KMS-11 (cell line): ENCODE data around the gene PRR15L.

ENCODE experiments used
- H2AFZ ChIP-seq: fragments of 200-600 bp; sonication (generic); 2 replicates; pipeline ENCODE4 v1.6.1; 2016; ENCODE audit warnings: antibody characterized with exemption, mixed run types, low read depth
- H3K27ac ChIP-seq: fragments of 200-600 bp; sonication (generic); 2 replicates; pipeline ENCODE4 v1.6.1; 2016; ENCODE audit warnings: mild to moderate bottlenecking, mixed run types
- H3K27me3 ChIP-seq: fragments of 200-600 bp; sonication (generic); 2 replicates; pipeline ENCODE4 v1.6.1; 2017; ENCODE audit warnings: mild to moderate bottlenecking, low read depth, mixed run types, moderate library complexity; ENCODE audit not compliant: insufficient read depth
- H3K36me3 ChIP-seq: fragments of 200-600 bp; sonication (generic); 2 replicates; pipeline ENCODE4 v1.6.1; 2017; ENCODE audit warnings: mild to moderate bottlenecking, mixed run types; ENCODE audit not compliant: insufficient read depth
- H3K4me1 ChIP-seq: fragments of 200-600 bp; sonication (generic); 2 replicates; pipeline ENCODE4 v1.6.1; 2016; ENCODE audit warnings: mild to moderate bottlenecking, low read depth, mixed run types; ENCODE audit not compliant: poor library complexity, severe bottlenecking
- H3K4me2 ChIP-seq: fragments of 200-600 bp; sonication (generic); 2 replicates; pipeline ENCODE4 v1.7.0; 2016; ENCODE audit warnings: mild to moderate bottlenecking, mixed run types
- H3K4me3 ChIP-seq: fragments of 200-600 bp; sonication (generic); IDR thresholded peaks from 2 replicates; pipeline ENCODE4 v1.6.1; 2017; ENCODE audit warnings: low read depth, low read length, mixed read lengths; ENCODE audit not compliant: insufficient read depth
- H3K79me2 ChIP-seq: fragments of 200-600 bp; sonication (generic); 2 replicates; pipeline ENCODE4 v1.6.1; 2016; ENCODE audit warnings: low read depth, mixed run types; ENCODE audit not compliant: insufficient read depth
- H3K9ac ChIP-seq: fragments of 200-600 bp; sonication (generic); 2 replicates; pipeline ENCODE4 v1.6.1; 2016; ENCODE audit warnings: mild to moderate bottlenecking, mixed run types
- H4K20me1 ChIP-seq: fragments of 200-600 bp; sonication (generic); 2 replicates; pipeline ENCODE4 v1.6.1; 2016; ENCODE audit warnings: mild to moderate bottlenecking, mixed run types; ENCODE audit not compliant: insufficient read depth
- TF ChIP-seq, protein P1 (sequence below): fragments of 200-600 bp; sonication (generic); conservative IDR thresholded peaks from 2 replicates; pipeline ENCODE4 v1.6.1; 2017; ENCODE audit warnings: low read depth, mild to moderate bottlenecking, antibody characterized with exemption, low read length, moderate library complexity, mixed read lengths

PRR15L gene

DNA sequence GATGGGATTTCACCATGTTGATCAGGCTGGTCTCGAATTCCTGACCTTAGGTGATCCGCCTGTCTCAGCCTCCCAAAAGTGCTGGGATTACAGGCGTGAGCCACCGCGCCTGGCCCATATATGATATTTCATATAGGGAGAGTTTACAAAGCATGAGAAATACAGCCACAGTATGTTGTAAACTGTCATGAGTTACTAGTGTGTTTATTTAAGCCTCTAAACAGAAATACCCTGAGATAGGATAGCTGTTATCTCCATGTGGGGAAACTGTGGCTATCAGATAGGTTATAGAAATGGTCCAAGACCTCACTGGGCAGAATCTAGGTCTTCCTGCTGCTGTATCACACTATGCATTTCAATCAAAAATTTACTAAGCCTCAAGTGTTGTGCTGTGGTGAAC lies 11.2 kb upstream of the PRR15L start:
- Histone ChIP-seq H3K4me1 (peaks cover 19% of the 10 kb centered on the region), H3K79me2 (peaks cover 10% of the 10 kb centered on the region; the same call in 1 of the 2 replicates), H2AFZ (no peak overlapping the region), H3K36me3 (no peaks in the 10 kb centered on the region), H3K27ac (no peak overlapping the region), H4K20me1 (no peaks in the 10 kb centered on the region), H3K4me3 (no peak overlapping the region), H3K27me3 (no peaks in the 10 kb centered on the region), H3K9ac (no peak overlapping the region), H3K4me2 (no peak overlapping the region)
- TF ChIP-seq, protein P1, sequence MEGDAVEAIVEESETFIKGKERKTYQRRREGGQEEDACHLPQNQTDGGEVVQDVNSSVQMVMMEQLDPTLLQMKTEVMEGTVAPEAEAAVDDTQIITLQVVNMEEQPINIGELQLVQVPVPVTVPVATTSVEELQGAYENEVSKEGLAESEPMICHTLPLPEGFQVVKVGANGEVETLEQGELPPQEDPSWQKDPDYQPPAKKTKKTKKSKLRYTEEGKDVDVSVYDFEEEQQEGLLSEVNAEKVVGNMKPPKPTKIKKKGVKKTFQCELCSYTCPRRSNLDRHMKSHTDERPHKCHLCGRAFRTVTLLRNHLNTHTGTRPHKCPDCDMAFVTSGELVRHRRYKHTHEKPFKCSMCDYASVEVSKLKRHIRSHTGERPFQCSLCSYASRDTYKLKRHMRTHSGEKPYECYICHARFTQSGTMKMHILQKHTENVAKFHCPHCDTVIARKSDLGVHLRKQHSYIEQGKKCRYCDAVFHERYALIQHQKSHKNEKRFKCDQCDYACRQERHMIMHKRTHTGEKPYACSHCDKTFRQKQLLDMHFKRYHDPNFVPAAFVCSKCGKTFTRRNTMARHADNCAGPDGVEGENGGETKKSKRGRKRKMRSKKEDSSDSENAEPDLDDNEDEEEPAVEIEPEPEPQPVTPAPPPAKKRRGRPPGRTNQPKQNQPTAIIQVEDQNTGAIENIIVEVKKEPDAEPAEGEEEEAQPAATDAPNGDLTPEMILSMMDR = no peak

DNA sequence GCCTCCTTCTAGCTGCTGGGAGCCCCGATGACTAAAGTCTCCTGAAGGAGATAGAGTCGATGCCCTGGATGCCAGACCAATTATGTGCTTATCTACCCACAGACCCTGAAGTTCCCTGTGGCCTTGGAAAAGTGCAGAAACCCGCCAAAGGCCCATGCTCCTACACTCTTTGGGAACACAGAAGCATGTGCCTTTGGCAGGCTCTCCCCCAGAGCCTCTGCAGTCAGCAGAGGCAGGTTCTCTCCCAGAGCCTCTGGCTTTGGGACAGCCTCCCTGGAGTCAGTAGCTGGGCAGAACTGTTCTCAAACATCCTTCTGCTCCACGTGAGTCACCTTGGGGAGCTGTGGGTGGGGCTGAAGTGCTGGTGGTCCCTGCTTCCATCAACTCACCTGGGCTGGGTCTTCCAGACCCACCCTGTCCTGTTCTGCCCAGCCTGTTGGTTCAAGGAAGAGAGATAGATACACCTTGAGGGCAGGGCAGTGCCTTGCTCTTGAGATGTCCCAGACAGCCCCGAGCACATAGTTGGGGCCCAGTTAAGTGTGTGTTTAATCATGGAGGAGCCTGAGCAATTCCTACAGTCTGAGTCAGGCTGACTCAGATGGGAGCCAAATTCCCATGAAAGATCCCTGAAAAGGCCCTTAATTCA lies 10.0 kb upstream of the PRR15L start:
- H3K79me2 ChIP-seq = peaks cover 10% of the 10 kb centered on the region; the same call in 1 of the 2 replicates
- no peak overlapping the region for H2AFZ ChIP-seq
- H3K4me1 ChIP-seq = peaks cover 16% of the 10 kb centered on the region
- TF ChIP-seq, protein P1 = no peak
- H3K4me3 ChIP-seq = no peak overlapping the region
- no peak overlapping the region for H3K27ac ChIP-seq
- no peak overlapping the region for H3K4me2 ChIP-seq
- no peaks in the 10 kb centered on the region for H4K20me1 ChIP-seq
- no peak overlapping the region for H3K9ac ChIP-seq
- H3K27me3 ChIP-seq = no peaks in the 10 kb centered on the region
- no peaks in the 10 kb centered on the region for H3K36me3 ChIP-seq

DNA sequence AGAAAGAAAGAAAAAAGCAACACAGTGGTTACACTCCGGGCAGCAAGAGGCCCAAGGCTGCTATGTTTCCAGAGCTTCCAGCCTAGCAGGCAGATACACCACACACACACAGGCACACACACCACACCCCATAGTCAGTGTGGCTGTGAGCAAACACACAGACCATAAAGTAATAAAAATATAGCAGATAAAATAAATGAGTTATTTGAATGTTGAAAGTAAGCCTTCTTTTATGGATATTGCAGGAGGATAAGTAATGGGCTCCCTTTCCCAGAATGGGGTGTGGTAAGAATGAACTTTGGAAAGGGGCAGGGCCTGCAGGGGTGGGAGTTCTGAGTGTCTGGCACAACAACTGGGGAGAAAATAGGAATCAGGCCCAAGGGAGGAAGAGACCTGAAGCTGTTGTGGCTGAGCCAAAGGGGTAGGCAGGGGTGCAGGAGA lies 8.4 kb upstream of the PRR15L start:
- Histone ChIP-seq H2AFZ (no peak overlapping the region), H3K79me2 (no peaks in the 10 kb centered on the region), H4K20me1 (no peaks in the 10 kb centered on the region), H3K4me1 (peaks cover 7% of the 10 kb centered on the region), H3K4me3 (no peak overlapping the region), H3K4me2 (no peak overlapping the region), H3K36me3 (no peaks in the 10 kb centered on the region), H3K9ac (no peak overlapping the region), H3K27me3 (no peaks in the 10 kb centered on the region), H3K27ac (no peak overlapping the region)
- TF ChIP-seq, protein P1 = no peak

DNA sequence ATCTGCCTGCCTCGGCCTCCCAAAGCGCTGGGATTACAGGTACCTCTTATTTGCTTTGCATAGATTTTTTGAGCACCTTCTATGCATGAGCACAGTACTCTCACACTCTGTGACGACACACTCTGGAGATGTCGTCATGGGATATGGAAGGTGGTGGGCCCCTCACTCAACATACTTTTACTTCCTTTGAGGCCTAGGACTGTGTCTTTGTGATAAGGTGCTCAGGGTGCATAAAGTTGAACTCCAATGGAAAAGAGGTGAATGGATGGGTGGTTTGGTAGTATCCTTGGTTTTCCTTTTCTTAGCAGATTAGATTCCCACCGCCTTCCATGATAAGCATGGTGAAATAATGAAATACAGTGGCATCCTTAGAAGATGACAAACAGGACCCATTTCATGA lies 7.2 kb upstream of the PRR15L start:
- Histone ChIP-seq H3K79me2 (no peaks in the 10 kb centered on the region), H3K9ac (no peak overlapping the region), H3K4me1 (peaks cover under 1% of the 10 kb centered on the region), H3K27me3 (no peaks in the 10 kb centered on the region), H3K36me3 (no peaks in the 10 kb centered on the region), H3K4me2 (no peak overlapping the region), H3K27ac (no peak overlapping the region), H4K20me1 (no peaks in the 10 kb centered on the region), H2AFZ (no peak overlapping the region), H3K4me3 (no peak overlapping the region)
- TF ChIP-seq, protein P1 = no peak
